Hippocampal formation (tissue), 2 donors: ENCODE results near the gene WRAP53.

Experiments
- DNase-seq, 2 donors: peaks; one replicate each; lab custom pipeline; 2025; lab: John Stamatoyannopoulos, UW

Gene WRAP53

GRCh38 chr17:7709031-7709430 is 20.8 kb downstream of the WRAP53 start:
- DNase-seq: no peak

- DNase-seq: no peak
These were observed 22.0 kb downstream of the WRAP53 start for GRCh38 chr17:7710301-7710700.

GRCh38 chr17:7711051-7711755 is 22.9 kb downstream of the WRAP53 start:
- DNase-seq: no peak

- no peak for DNase-seq
These were observed 24.0 kb downstream of the WRAP53 start for GRCh38 chr17:7712111-7712771.

- DNase-seq: no peak
These were observed 25.5 kb downstream of the WRAP53 start for GRCh38 chr17:7713782-7714181.

- no peak for DNase-seq
These were observed 26.7 kb downstream of the WRAP53 start for GRCh38 chr17:7714721-7715594.

- DNase-seq: no peak
These were observed 27.9 kb downstream of the WRAP53 start for GRCh38 chr17:7715936-7716886.

- DNase-seq: peak; percentile 62 to 66
These were observed 28.9 kb downstream of the WRAP53 start, which contains the start of gene DNAH2 for GRCh38 chr17:7716901-7717755. Gene DNAH2 (plus strand): TSS chr17:7717744. CDS start chr17:7719735, 1,991 bp downstream.

- no peak for DNase-seq
These were observed 29.6 kb downstream of the WRAP53 start for GRCh38 chr17:7717756-7718350.

GRCh38 chr17:7719661-7720060 is 31.4 kb downstream of the WRAP53 start:
- DNase-seq: no peak

GRCh38 chr17:7720125-7720524 is 31.8 kb downstream of the WRAP53 start:
- DNase-seq: no peak

GRCh38 chr17:7721612-7722011 is 33.3 kb downstream of the WRAP53 start:
- no peak for DNase-seq

GRCh38 chr17:7727886-7728285 is 39.6 kb downstream of the WRAP53 start:
- no peak for DNase-seq

- DNase-seq: no peak
These were observed 41.5 kb downstream of the WRAP53 start for GRCh38 chr17:7729816-7730215.

GRCh38 chr17:7732981-7733539 is 44.8 kb downstream of the WRAP53 start:
- no peak for DNase-seq

- DNase-seq: no peak
These were observed 49.3 kb downstream of the WRAP53 start for GRCh38 chr17:7737601-7738000.

GRCh38 chr17:7739746-7740145 is 51.5 kb downstream of the WRAP53 start:
- DNase-seq: no peak

- DNase-seq: no peak
These were observed 52.3 kb downstream of the WRAP53 start for GRCh38 chr17:7740481-7741001.

GRCh38 chr17:7742729-7743128 is 54.5 kb downstream of the WRAP53 start:
- DNase-seq: no peak
